ENCODE results near the gene LPCAT1. TPM values are rescaled to one million over a fixed set of nuclear protein-coding genes. Genes with fewer than 3 reads are reported as not detected.

Gene LPCAT1
- total RNA-seq, 2 donors from 2014 or later = 53.9 to 54.6 TPM

DNA sequence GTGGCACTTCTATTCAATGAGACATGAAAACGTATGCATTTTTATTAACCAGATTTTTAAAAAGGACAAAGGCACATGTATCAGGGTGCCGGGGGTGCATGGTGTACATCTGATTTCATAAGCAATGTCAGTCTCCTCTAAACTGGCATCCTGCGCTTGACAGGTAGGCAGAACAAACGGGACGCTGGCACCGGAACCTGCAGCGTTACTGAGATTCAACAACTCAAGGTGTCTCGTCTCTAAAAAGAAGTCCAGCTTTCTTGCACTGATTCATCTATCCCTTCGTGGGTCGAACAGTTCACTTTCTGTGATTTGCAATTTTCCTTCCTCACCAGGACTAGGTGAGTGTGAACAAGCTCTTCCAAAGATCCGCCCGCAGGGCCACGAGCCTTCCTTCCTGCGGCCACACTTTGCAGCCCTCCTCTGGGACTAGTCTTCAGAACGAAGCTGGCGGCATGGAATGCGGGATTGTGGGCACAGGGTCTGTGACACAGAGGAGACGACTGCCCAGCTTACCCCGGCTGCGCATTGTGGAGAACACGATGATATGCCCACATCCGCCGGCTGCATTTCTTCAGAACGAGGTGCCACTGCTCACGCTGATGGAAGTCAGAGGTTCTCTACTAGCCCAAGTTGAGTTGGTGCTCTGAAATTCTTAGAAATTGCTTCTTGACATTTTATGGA lies 85.7 kb downstream of the LPCAT1 start:
- Histone ChIP-seq H3K27ac (no peak overlapping the region), H3K36me3 (no peaks in the 10 kb centered on the region), H3K4me3 (no peak overlapping the region), H3K9me3 (no peaks in the 10 kb centered on the region), H3K27me3 (replicated peaks; ENCODE audit: insufficient read depth) (no peaks in the 10 kb centered on the region), H3K4me1 (ENCODE audit: control insufficient read depth in 1 of 2, low read depth in 2 of 2) (no peaks in the 10 kb centered on the region)
- TF ChIP-seq, protein P1, sequence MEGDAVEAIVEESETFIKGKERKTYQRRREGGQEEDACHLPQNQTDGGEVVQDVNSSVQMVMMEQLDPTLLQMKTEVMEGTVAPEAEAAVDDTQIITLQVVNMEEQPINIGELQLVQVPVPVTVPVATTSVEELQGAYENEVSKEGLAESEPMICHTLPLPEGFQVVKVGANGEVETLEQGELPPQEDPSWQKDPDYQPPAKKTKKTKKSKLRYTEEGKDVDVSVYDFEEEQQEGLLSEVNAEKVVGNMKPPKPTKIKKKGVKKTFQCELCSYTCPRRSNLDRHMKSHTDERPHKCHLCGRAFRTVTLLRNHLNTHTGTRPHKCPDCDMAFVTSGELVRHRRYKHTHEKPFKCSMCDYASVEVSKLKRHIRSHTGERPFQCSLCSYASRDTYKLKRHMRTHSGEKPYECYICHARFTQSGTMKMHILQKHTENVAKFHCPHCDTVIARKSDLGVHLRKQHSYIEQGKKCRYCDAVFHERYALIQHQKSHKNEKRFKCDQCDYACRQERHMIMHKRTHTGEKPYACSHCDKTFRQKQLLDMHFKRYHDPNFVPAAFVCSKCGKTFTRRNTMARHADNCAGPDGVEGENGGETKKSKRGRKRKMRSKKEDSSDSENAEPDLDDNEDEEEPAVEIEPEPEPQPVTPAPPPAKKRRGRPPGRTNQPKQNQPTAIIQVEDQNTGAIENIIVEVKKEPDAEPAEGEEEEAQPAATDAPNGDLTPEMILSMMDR (IDR thresholded peaks at IDR 0.05) = no peak
- DNase-seq (ENCODE audit: low spot score) = no peak
- no peak for ATAC-seq (ENCODE audit: insufficient number of reproducible peaks, low FRiP score, low read depth)

DNA sequence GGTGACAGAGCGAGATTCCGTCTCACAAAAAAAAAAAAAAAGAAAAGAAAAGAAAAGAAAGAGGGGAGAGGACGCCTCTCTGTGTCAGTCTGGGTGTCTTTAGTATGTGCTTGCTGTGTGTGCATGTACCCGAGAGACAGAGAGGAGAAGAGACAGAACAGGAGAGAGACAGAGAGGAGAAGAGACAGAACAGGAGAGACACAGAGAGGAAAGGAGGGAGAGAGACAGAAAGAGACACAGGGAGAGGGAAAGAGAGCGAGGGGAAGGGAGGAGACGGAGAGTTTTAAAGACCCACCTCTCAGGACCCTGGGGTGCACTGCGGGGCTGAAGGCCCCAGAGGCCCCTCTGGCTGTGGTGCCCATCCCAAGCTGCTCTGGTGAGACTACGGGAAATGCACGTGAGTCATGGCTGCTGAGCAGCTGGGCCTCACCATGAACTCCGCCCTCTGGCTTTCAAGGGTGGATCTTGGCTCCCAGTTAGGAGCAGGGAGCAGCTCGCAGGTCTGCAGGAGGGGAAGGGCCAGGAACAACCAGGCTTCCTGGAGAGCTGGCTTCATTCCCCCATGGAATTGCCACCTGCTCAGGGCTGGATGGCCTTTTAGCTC lies 86.4 kb downstream of the LPCAT1 start:
- Histone ChIP-seq H3K36me3 (no peaks in the 10 kb centered on the region), H3K4me3 (no peak overlapping the region), H3K9me3 (no peaks in the 10 kb centered on the region), H3K27me3 (replicated peaks; ENCODE audit: insufficient read depth) (no peaks in the 10 kb centered on the region), H3K4me1 (ENCODE audit: control insufficient read depth in 1 of 2, low read depth in 2 of 2) (no peaks in the 10 kb centered on the region), H3K27ac (no peak overlapping the region)
- DNase-seq (ENCODE audit: low spot score) = no peak
- TF ChIP-seq, protein P1 (IDR thresholded peaks at IDR 0.05) = no peak
- ATAC-seq (ENCODE audit: insufficient number of reproducible peaks, low FRiP score, low read depth) = no peak

GRCh38 chr5:1436681-1437080 lies 87.1 kb downstream of the LPCAT1 start:
- H3K27ac ChIP-seq = no peak overlapping the region
- DNase-seq (ENCODE audit: low spot score) (no peak), ATAC-seq (ENCODE audit: insufficient number of reproducible peaks, low FRiP score, low read depth) (no peak)
- H3K36me3 ChIP-seq = no peaks in the 10 kb centered on the region
- no peak overlapping the region for H3K4me3 ChIP-seq
- TF ChIP-seq, protein P1 (IDR thresholded peaks at IDR 0.05) = no peak
- no peaks in the 10 kb centered on the region for H3K4me1 ChIP-seq (ENCODE audit: control insufficient read depth in 1 of 2, low read depth in 2 of 2)
- H3K27me3 ChIP-seq (replicated peaks; ENCODE audit: insufficient read depth) = no peaks in the 10 kb centered on the region
- no peaks in the 10 kb centered on the region for H3K9me3 ChIP-seq

- Histone ChIP-seq H3K27ac (no peak overlapping the region), H3K27me3 (replicated peaks; ENCODE audit: insufficient read depth) (no peaks in the 10 kb centered on the region), H3K36me3 (no peaks in the 10 kb centered on the region), H3K9me3 (no peaks in the 10 kb centered on the region), H3K4me3 (no peak overlapping the region), H3K4me1 (ENCODE audit: control insufficient read depth in 1 of 2, low read depth in 2 of 2) (no peaks in the 10 kb centered on the region)
- no peak for ATAC-seq (ENCODE audit: insufficient number of reproducible peaks, low FRiP score, low read depth)
- DNase-seq (ENCODE audit: low spot score) = no peak
- TF ChIP-seq, protein P1 (IDR thresholded peaks at IDR 0.05) = no peak
Observed at GRCh38 chr5:1436036-1436435, 87.7 kb downstream of the LPCAT1 start.

GRCh38 chr5:1435369-1435768 lies 88.4 kb downstream of the LPCAT1 start:
- TF ChIP-seq, protein P1 (IDR thresholded peaks at IDR 0.05) = no peak
- no peak for ATAC-seq (ENCODE audit: insufficient number of reproducible peaks, low FRiP score, low read depth)

More at GRCh38 chr5:1435369-1435768, 88.4 kb downstream of the LPCAT1 start:
- no peaks in the 10 kb centered on the region for H3K27me3 ChIP-seq (replicated peaks; ENCODE audit: insufficient read depth)
- no peak overlapping the region for H3K27ac ChIP-seq
- H3K36me3 ChIP-seq = no peaks in the 10 kb centered on the region
- no peak for DNase-seq (ENCODE audit: low spot score)
- no peaks in the 10 kb centered on the region for H3K4me1 ChIP-seq (ENCODE audit: control insufficient read depth in 1 of 2, low read depth in 2 of 2)
- no peak overlapping the region for H3K4me3 ChIP-seq
- no peaks in the 10 kb centered on the region for H3K9me3 ChIP-seq

All from thoracic aorta (tissue), 2 donors.